B cell (primary cell): Measurements from ENCODE around the gene FILIP1.

Experiments
- EZH2 ChIP-seq: IDR thresholded peaks from 2 replicates; pipeline ENCODE4 v1.6.1; 2012; ENCODE audit warnings: borderline replicate concordance, low read depth, mild to moderate bottlenecking, moderate library complexity, low read length; ENCODE audit not compliant: insufficient read depth, poor library complexity, severe bottlenecking
- TF ChIP-seq, protein P1 (sequence below): fragments of 200-600 bp; IDR thresholded peaks from one replicate; pipeline ENCODE4 v1.8.0; 2022; ENCODE audit warnings: antibody characterized with exemption, mild to moderate bottlenecking

DNA sequence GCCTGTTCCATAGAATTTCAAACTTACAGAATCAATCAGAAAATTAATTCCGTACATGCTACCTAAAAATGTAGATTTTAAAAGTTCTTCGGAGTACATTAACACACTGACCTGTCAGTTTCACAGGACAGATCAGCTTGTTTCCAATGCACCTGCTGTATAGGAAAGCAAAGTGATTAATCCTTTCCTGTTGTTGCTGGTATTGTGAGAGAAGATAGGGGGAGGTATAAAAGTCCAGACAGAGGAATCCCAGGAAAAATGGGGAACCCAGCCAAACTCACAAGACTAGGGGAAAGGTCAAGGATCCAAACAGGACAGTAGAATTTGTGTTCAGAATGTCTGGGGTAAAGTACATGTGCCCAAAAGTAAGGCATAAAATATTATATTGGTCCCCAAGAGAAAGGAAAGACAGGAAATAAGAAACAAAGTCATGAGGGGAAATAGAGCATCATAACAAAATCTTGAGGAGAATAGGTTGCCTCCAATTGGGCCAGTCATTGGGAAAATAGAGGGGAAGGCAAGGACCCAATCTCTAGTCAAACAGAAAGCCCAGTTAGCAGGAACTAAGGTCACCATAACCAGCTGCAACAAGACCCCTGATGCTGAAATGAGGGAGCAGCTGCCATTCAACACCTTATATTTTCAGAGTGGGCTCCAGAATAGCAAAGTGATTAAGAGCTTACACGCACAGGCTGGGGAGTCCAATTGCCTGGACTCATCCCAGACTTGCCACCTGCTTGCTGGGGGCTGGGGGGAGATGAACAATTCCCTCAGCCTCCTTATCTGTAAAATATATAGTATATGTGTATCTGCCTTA lies 10.3 kb downstream of the FILIP1 start:
- TF ChIP-seq, protein P1, sequence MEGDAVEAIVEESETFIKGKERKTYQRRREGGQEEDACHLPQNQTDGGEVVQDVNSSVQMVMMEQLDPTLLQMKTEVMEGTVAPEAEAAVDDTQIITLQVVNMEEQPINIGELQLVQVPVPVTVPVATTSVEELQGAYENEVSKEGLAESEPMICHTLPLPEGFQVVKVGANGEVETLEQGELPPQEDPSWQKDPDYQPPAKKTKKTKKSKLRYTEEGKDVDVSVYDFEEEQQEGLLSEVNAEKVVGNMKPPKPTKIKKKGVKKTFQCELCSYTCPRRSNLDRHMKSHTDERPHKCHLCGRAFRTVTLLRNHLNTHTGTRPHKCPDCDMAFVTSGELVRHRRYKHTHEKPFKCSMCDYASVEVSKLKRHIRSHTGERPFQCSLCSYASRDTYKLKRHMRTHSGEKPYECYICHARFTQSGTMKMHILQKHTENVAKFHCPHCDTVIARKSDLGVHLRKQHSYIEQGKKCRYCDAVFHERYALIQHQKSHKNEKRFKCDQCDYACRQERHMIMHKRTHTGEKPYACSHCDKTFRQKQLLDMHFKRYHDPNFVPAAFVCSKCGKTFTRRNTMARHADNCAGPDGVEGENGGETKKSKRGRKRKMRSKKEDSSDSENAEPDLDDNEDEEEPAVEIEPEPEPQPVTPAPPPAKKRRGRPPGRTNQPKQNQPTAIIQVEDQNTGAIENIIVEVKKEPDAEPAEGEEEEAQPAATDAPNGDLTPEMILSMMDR: no peak
- TF ChIP-seq EZH2: no peak
